H9 (cell line): ENCODE data around the gene IGLL5. TPM values are rescaled to one million over a fixed set of nuclear protein-coding genes. Genes with fewer than 3 reads are reported as not detected.
A peak's percentile ranks its signal among the peaks of the same experiment; 100 is the strongest.

ENCODE experiments used
- DNase-seq: peaks from one replicate; pipeline ENCODE4 v3.0.0-alpha.2; 2017
- H2AFZ ChIP-seq: one replicate; pipeline ENCODE4 v1.6.1; 2013; ENCODE audit warnings: mild to moderate bottlenecking, low read length, control low read depth, moderate library complexity
- H2AK5ac ChIP-seq: 2 replicates; pipeline ENCODE4 v1.6.1; 2013; ENCODE audit warnings: low read length, control low read depth, mixed read lengths; ENCODE audit not compliant: insufficient read length
- H2BK120ac ChIP-seq: one replicate; pipeline ENCODE4 v1.6.1; 2013; ENCODE audit warnings: low read depth, mild to moderate bottlenecking, low read length, control low read depth, inconsistent platforms; ENCODE audit not compliant: poor library complexity, severe bottlenecking
- H2BK12ac ChIP-seq: 2 replicates; pipeline ENCODE4 v1.6.1; 2013; ENCODE audit warnings: low read length, control low read depth, mixed read lengths, low read depth; ENCODE audit not compliant: insufficient read length
- H2BK15ac ChIP-seq: 2 replicates; pipeline ENCODE4 v1.6.1; 2013; ENCODE audit warnings: low read depth, low read length, control low read depth
- H2BK20ac ChIP-seq: one replicate; pipeline ENCODE4 v1.6.1; 2013; ENCODE audit warnings: low read depth, mild to moderate bottlenecking, low read length, control low read depth, inconsistent platforms; ENCODE audit not compliant: poor library complexity, severe bottlenecking
- H2BK5ac ChIP-seq: 2 replicates; pipeline ENCODE4 v1.6.1; 2013; ENCODE audit warnings: low read length, control low read depth, mixed read lengths; ENCODE audit not compliant: insufficient read length
- H3K14ac ChIP-seq: 2 replicates; pipeline ENCODE4 v1.6.1; 2013; ENCODE audit warnings: low read length, control low read depth; ENCODE audit not compliant: insufficient read depth
- H3K18ac ChIP-seq: 2 replicates; pipeline ENCODE4 v1.6.1; 2013; ENCODE audit warnings: low read depth, mild to moderate bottlenecking, mixed read lengths, low read length, control low read depth; ENCODE audit not compliant: insufficient read length
- H3K23ac ChIP-seq: 2 replicates; pipeline ENCODE4 v1.6.1; 2013; ENCODE audit warnings: low read length, control low read depth, mixed read lengths, low read depth; ENCODE audit not compliant: insufficient read length
- H3K23me2 ChIP-seq: 2 replicates; pipeline ENCODE4 v1.6.1; 2013; ENCODE audit warnings: low read depth, mild to moderate bottlenecking, mixed read lengths, low read length, control low read depth; ENCODE audit not compliant: insufficient read length, poor library complexity, severe bottlenecking
- H3K27ac ChIP-seq: 2 replicates; pipeline ENCODE4 v1.5.1; 2013; ENCODE audit warnings: low read length, control low read depth, mixed read lengths, low read depth; ENCODE audit not compliant: insufficient read length
- H3K27me3 ChIP-seq: 2 replicates; pipeline ENCODE4 v1.6.1; 2013; ENCODE audit warnings: low read length, control low read depth, inconsistent platforms; ENCODE audit not compliant: insufficient read depth
- H3K4ac ChIP-seq: 2 replicates; pipeline ENCODE4 v1.6.1; 2013; ENCODE audit warnings: low read depth, mild to moderate bottlenecking, control low read depth, inconsistent platforms, low read length, moderate library complexity
- H3K4me1 ChIP-seq: 2 replicates; pipeline ENCODE4 v1.6.1; 2013; ENCODE audit warnings: low read length, control low read depth, inconsistent platforms; ENCODE audit not compliant: insufficient read depth
- H3K4me2 ChIP-seq: 2 replicates; pipeline ENCODE4 v1.6.1; 2013; ENCODE audit warnings: low read length, control low read depth, mixed read lengths; ENCODE audit not compliant: insufficient read length, insufficient read depth
- H3K56ac ChIP-seq: 2 replicates; pipeline ENCODE4 v1.6.1; 2013; ENCODE audit warnings: low read depth, mild to moderate bottlenecking, mixed read lengths, low read length, control low read depth; ENCODE audit not compliant: insufficient read length
- H3K79me1 ChIP-seq: 2 replicates; pipeline ENCODE4 v1.6.1; 2013; ENCODE audit warnings: low read depth, mild to moderate bottlenecking, moderate library complexity, low read length, control low read depth, inconsistent platforms; ENCODE audit not compliant: insufficient read depth, poor library complexity, severe bottlenecking
- H3K79me2 ChIP-seq: 2 replicates; pipeline ENCODE4 v1.6.1; 2013; ENCODE audit warnings: low read length, control low read depth, inconsistent platforms; ENCODE audit not compliant: insufficient read depth
- H3K9ac ChIP-seq: 2 replicates; pipeline ENCODE4 v1.6.1; 2013; ENCODE audit warnings: low read length, control low read depth, mixed read lengths; ENCODE audit not compliant: insufficient read length; ENCODE audit errors: extremely low read depth
- H3K9me3 ChIP-seq: one replicate; pipeline ENCODE4 v1.6.1; 2013; ENCODE audit warnings: low read depth, low read length, inconsistent platforms; ENCODE audit not compliant: control insufficient read depth
- H3T11ph ChIP-seq: one replicate; pipeline ENCODE4 v1.6.1; 2013; ENCODE audit warnings: mild to moderate bottlenecking, low read length, control low read depth, inconsistent platforms
- H4K20me1 ChIP-seq: one replicate; pipeline ENCODE4 v1.6.1; 2013; ENCODE audit not compliant: control insufficient read depth, insufficient read length, insufficient read depth
- H4K5ac ChIP-seq: 2 replicates; pipeline ENCODE4 v1.6.1; 2013; ENCODE audit warnings: low read depth, mild to moderate bottlenecking, mixed read lengths, low read length, control low read depth; ENCODE audit not compliant: insufficient read length
- H4K8ac ChIP-seq: replicated peaks from 2 replicates; pipeline ENCODE4 v1.6.1; 2013; ENCODE audit warnings: low read length, control low read depth, mixed read lengths, low read depth; ENCODE audit not compliant: insufficient read length
- H4K91ac ChIP-seq: 2 replicates; pipeline ENCODE4 v1.6.1; 2013; ENCODE audit warnings: low read depth, mild to moderate bottlenecking, moderate library complexity, mixed read lengths, low read length, control low read depth; ENCODE audit not compliant: insufficient read length
- H3K27ac Mint-ChIP-seq, 3 experiments: 2 replicates in 2 of 3; 3 replicates in 1 of 3; pipeline ENCODE4 v1.8.0; 2020 to 2021; ENCODE audit warnings: mixed read lengths in 3 of 3, mild to moderate bottlenecking in 1 of 3, moderate library complexity in 1 of 3
- H3K27me3 Mint-ChIP-seq: 2 replicates; pipeline ENCODE4 v1.8.0; 2021; ENCODE audit warnings: low read depth, mild to moderate bottlenecking, moderate library complexity, mixed read lengths
- H3K36me3 Mint-ChIP-seq, 3 experiments: 2 replicates in 2 of 3; 3 replicates in 1 of 3; pipeline ENCODE4 v1.8.0; 2020 to 2021; ENCODE audit warnings: low read depth in 3 of 3, mixed read lengths in 3 of 3; ENCODE audit not compliant: insufficient read depth in 1 of 3
- H3K4me1 Mint-ChIP-seq, 2 experiments: 2 replicates each; pipeline ENCODE4 v1.8.0; 2020; ENCODE audit warnings: mixed read lengths in 2 of 2
- H3K4me3 Mint-ChIP-seq, 2 experiments: 2 replicates in 1 of 2; 3 replicates in 1 of 2; pipeline ENCODE4 v1.8.0; 2020 to 2021; ENCODE audit warnings: mild to moderate bottlenecking in 2 of 2, mixed read lengths in 2 of 2, moderate library complexity in 1 of 2
- H3K9me3 Mint-ChIP-seq, 2 experiments: 2 replicates in 1 of 2; 3 replicates in 1 of 2; pipeline ENCODE4 v1.8.0; 2020; ENCODE audit warnings: mild to moderate bottlenecking in 2 of 2, mixed read lengths in 2 of 2, moderate library complexity in 1 of 2
- WGBS: extraction: QIAGEN DNeasy Blood & Tissue Kit; methylation state at CpG from one replicate; pipeline ENCODE4 v1.1.7; 2013; ENCODE audit warnings: missing lambda C conversion rate, low lambda C conversion rate, mixed read lengths; ENCODE audit not compliant: insufficient read length; ENCODE audit errors: extremely low coverage; 5-methylcytosine and 5-hydroxymethylcytosine counted together
- total RNA-seq: library from RNA; stranded (reverse); gene quantifications from 2 replicates; pipeline ENCODE4 v1.2.1, GENCODE V29; 2021
- TF ChIP-seq, protein P1 (sequence below): fragments of 200-600 bp; sonication (generic); conservative IDR thresholded peaks from 3 replicates; pipeline ENCODE4 v1.8.0; 2021; ENCODE audit warnings: antibody characterized with exemption, mild to moderate bottlenecking

The IGLL5 gene
- total RNA-seq, 1 experiment from 2014 or later, result not detected

DNA sequence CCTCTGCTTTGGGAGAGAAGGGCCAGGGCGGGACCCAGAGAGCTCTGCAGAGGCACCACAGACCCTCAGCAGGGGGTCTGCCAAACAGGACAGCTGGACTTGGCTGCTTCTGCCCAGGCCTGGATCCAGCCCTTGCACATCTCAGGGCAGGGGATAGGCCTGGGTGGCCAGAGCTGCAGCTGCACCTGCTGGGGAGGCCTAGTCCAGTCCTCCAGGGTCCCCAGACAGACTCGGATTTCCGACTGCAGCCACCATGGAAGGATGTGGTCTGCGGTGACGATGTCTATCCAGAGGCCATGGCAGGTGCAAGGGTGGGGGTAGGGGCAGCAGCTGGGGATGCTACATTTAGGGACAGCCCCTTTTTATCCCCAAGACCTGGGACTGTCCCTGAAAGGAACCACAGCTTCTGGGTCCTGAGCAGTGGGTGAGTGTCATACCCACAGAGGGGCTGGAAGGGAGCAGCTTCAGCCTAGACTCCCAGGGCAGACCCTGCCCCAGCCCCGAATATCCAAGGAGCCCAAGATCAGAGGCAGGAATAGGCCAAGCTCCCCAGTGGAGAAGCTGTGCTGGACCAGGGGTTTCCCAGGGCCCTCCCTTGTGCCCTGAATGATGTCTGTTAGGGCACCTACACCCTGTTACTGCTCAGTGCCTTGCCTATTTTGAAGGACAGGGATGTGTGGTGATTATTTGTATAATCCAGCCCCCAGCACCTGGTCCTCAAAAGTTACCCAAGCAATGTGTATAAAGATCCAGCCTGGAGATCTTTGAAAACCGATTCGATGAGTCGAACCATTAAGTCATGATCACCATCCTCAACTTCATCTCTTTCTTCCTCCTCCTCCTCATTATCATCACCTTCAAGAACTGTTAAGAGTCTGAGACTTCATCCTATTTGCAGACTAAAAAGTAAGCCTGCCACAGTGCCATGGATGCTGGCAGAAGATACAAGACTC, 2.5 kb upstream of the IGLL5 start:
- no peak overlapping the region for H3K14ac ChIP-seq
- Mint-ChIP-seq H3K9me3 (no peaks in the 10 kb centered on the region), H3K36me3 (no peaks in the 10 kb centered on the region), H3K27ac (no peak overlapping the region), H3K4me3 (no peak overlapping the region), H3K4me1 (no peaks in the 10 kb centered on the region), H3K27me3 (peaks cover 100% of the 10 kb centered on the region)
- H3K79me2 ChIP-seq, result no peaks in the 10 kb centered on the region
- H4K5ac ChIP-seq, result no peak overlapping the region
- no peaks in the 10 kb centered on the region for H3K4me1 ChIP-seq
- no peak overlapping the region for H3K4me2 ChIP-seq
- no peak overlapping the region for H2BK12ac ChIP-seq
- no peak overlapping the region for H3K18ac ChIP-seq
- no CpG with 5 or more reads among the region's 9 CpGs for WGBS
- peak; percentile 20 for DNase-seq
- no peak overlapping the region for H3T11ph ChIP-seq
- H2BK20ac ChIP-seq, result no peak overlapping the region
- H3K27ac ChIP-seq, result no peak overlapping the region
- no peak overlapping the region for H3K9ac ChIP-seq
- H3K4ac ChIP-seq, result no peak overlapping the region
- H2BK15ac ChIP-seq, result no peak overlapping the region
- H2AK5ac ChIP-seq, result no peak overlapping the region
- H4K8ac ChIP-seq, result no peak overlapping the region
- no peak overlapping the region for H2BK5ac ChIP-seq
- H3K27me3 ChIP-seq, result peaks cover 5% of the 10 kb centered on the region; the same call in 1 of the 2 replicates
- H3K56ac ChIP-seq, result no peak overlapping the region
- H4K20me1 ChIP-seq, result no peaks in the 10 kb centered on the region
- no peak overlapping the region for H3K23ac ChIP-seq
- H2AFZ ChIP-seq, result no peak overlapping the region
- H4K91ac ChIP-seq, result no peak overlapping the region
- H3K9me3 ChIP-seq, result no peaks in the 10 kb centered on the region
- H2BK120ac ChIP-seq, result no peak overlapping the region
- no peaks in the 10 kb centered on the region for H3K23me2 ChIP-seq
- TF ChIP-seq, protein P1, sequence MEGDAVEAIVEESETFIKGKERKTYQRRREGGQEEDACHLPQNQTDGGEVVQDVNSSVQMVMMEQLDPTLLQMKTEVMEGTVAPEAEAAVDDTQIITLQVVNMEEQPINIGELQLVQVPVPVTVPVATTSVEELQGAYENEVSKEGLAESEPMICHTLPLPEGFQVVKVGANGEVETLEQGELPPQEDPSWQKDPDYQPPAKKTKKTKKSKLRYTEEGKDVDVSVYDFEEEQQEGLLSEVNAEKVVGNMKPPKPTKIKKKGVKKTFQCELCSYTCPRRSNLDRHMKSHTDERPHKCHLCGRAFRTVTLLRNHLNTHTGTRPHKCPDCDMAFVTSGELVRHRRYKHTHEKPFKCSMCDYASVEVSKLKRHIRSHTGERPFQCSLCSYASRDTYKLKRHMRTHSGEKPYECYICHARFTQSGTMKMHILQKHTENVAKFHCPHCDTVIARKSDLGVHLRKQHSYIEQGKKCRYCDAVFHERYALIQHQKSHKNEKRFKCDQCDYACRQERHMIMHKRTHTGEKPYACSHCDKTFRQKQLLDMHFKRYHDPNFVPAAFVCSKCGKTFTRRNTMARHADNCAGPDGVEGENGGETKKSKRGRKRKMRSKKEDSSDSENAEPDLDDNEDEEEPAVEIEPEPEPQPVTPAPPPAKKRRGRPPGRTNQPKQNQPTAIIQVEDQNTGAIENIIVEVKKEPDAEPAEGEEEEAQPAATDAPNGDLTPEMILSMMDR, result no peak
- no peaks in the 10 kb centered on the region for H3K79me1 ChIP-seq
